IMR-90 (cell line): ENCODE measurements around the gene ASPHD2. TPM values are rescaled to one million over a fixed set of nuclear protein-coding genes. Genes with fewer than 3 reads are reported as not detected.

Experiments
- ATAC-seq: fragments of 200-7000 bp; cut with Tn5 transposase; 2 replicates; pipeline ENCODE4 v1.9.1; 2020; ENCODE audit warnings: low read depth, mild to moderate bottlenecking, moderate library complexity
- BruUV-seq: library from RNA; stranded (reverse); fragments of 400-500 nt; replicated peaks from 2 replicates; lab custom pipeline; 2021; lab: Mats Ljungman, UMichigan
- CTCF ChIA-PET: fragments of 300-600 bp; formaldehyde crosslinking; extraction: SDS; loops from one replicate; lab custom pipeline; 2021; ENCODE audit warnings: antibody characterized with exemption; lab: Yijun Ruan, JAX
- POLR2A ChIA-PET: fragments of 300-600 bp; sonication (Branson Sonifier 250); formaldehyde crosslinking; loops from one replicate; lab custom pipeline; 2022; ENCODE audit warnings: antibody characterized with exemption; ENCODE audit not compliant: unreplicated experiment; lab: Charles Lee
- DNase-seq: peaks from one replicate; pipeline ENCODE4 v3.0.0; 2013
- H2AFZ ChIP-seq: replicated peaks from 2 replicates; pipeline ENCODE3; 2013; ENCODE audit warnings: low read length, mild to moderate bottlenecking; ENCODE audit not compliant: poor library complexity
- H2AK5ac ChIP-seq: 2 replicates; pipeline ENCODE4 v1.6.1; 2013; ENCODE audit warnings: low read depth, low read length, inconsistent platforms
- H2AK9ac ChIP-seq: replicated peaks from 2 replicates; pipeline ENCODE3; 2013; ENCODE audit warnings: mild to moderate bottlenecking, low read depth, low read length, moderate library complexity; ENCODE audit not compliant: poor library complexity
- H2BK120ac ChIP-seq: 2 replicates; pipeline ENCODE4 v1.6.1; 2013; ENCODE audit warnings: low read depth, low read length, inconsistent platforms
- H2BK15ac ChIP-seq: 3 replicates; pipeline ENCODE4 v1.6.1; 2013; ENCODE audit warnings: low read depth, low read length, inconsistent platforms
- H2BK20ac ChIP-seq: 2 replicates; pipeline ENCODE4 v1.6.1; 2013; ENCODE audit warnings: low read depth, mild to moderate bottlenecking, inconsistent platforms, low read length, moderate library complexity
- H2BK5ac ChIP-seq: 2 replicates; pipeline ENCODE4 v1.6.1; 2013; ENCODE audit warnings: mild to moderate bottlenecking, low read depth, low read length, inconsistent platforms; ENCODE audit not compliant: poor library complexity, severe bottlenecking
- H3K14ac ChIP-seq: replicated peaks from 2 replicates; pipeline ENCODE4 v1.6.1; 2013; ENCODE audit warnings: low read depth, low read length, inconsistent platforms
- H3K18ac ChIP-seq: 2 replicates; pipeline ENCODE4 v1.6.1; 2013; ENCODE audit warnings: low read depth, low read length, control low read depth
- H3K23ac ChIP-seq: 2 replicates; pipeline ENCODE4 v1.6.1; 2013; ENCODE audit warnings: low read depth, low read length, inconsistent platforms
- H3K27ac ChIP-seq: 2 replicates; pipeline ENCODE4 v1.5.1; 2013; ENCODE audit warnings: mild to moderate bottlenecking, control low read depth, low read length; ENCODE audit not compliant: insufficient read depth
- H3K27me3 ChIP-seq: 2 replicates; pipeline ENCODE4 v1.6.1; 2013; ENCODE audit warnings: low read length; ENCODE audit not compliant: control insufficient read depth, insufficient read depth
- H3K36me3 ChIP-seq: 2 replicates; pipeline ENCODE4 v1.6.1; 2013; ENCODE audit warnings: low read length, mixed read lengths; ENCODE audit not compliant: control insufficient read depth, insufficient read depth
- H3K4ac ChIP-seq: 2 replicates; pipeline ENCODE4 v1.6.1; 2013; ENCODE audit warnings: low read depth, low read length, inconsistent platforms
- H3K4me1 ChIP-seq: 2 replicates; pipeline ENCODE4 v1.6.1; 2013; ENCODE audit warnings: low read length, mixed read lengths; ENCODE audit not compliant: control insufficient read depth, insufficient read depth
- H3K4me2 ChIP-seq: 2 replicates; pipeline ENCODE4 v1.6.1; 2013; ENCODE audit warnings: low read depth, mild to moderate bottlenecking, control low read depth, low read length, moderate library complexity
- H3K4me3 ChIP-seq: 2 replicates; pipeline ENCODE4 v1.5.1; 2013; ENCODE audit warnings: low read depth, mild to moderate bottlenecking, control low read depth, low read length, moderate library complexity; ENCODE audit not compliant: insufficient read depth
- H3K56ac ChIP-seq: 2 replicates; pipeline ENCODE4 v1.6.1; 2013; ENCODE audit warnings: low read length, inconsistent platforms; ENCODE audit not compliant: insufficient read depth; ENCODE audit errors: extremely low read depth
- H3K79me1 ChIP-seq, 2 experiments: 2 replicates each; pipeline ENCODE4 v1.6.1; 2013; ENCODE audit warnings: low read length in 2 of 2, inconsistent platforms in 1 of 2, low read depth in 1 of 2
- H3K9ac ChIP-seq: 2 replicates; pipeline ENCODE4 v1.6.1; 2013; ENCODE audit warnings: low read depth, low read length, control low read depth
- H3K9me1 ChIP-seq: 2 replicates; pipeline ENCODE4 v1.6.1; 2013; ENCODE audit warnings: low read length, inconsistent platforms; ENCODE audit not compliant: insufficient read depth
- H3K9me3 ChIP-seq: 2 replicates; pipeline ENCODE4 v1.6.1; 2013; ENCODE audit warnings: low read length; ENCODE audit not compliant: control insufficient read depth, insufficient read depth
- H4K20me1 ChIP-seq: 2 replicates; pipeline ENCODE4 v1.6.1; 2013; ENCODE audit warnings: low read length, inconsistent platforms; ENCODE audit not compliant: insufficient read depth
- H4K5ac ChIP-seq: 2 replicates; pipeline ENCODE4 v1.6.1; 2013; ENCODE audit warnings: mild to moderate bottlenecking, low read depth, low read length, control low read depth
- H4K8ac ChIP-seq, 2 experiments: 2 replicates each; pipeline ENCODE4 v1.6.1; 2013; ENCODE audit warnings: low read depth in 2 of 2, low read length in 2 of 2, control low read depth in 1 of 2, inconsistent platforms in 1 of 2
- H4K91ac ChIP-seq: 2 replicates; pipeline ENCODE4 v1.6.1; 2013; ENCODE audit warnings: low read depth, low read length, inconsistent platforms; ENCODE audit not compliant: insufficient read depth
- BHLHE40 ChIP-seq: fragments of 150-350 bp; IDR thresholded peaks from 2 replicates; pipeline ENCODE4 v1.6.1; 2016; ENCODE audit warnings: mild to moderate bottlenecking, low read depth, low read length
- CHD1 ChIP-seq: IDR thresholded peaks from 2 replicates; pipeline ENCODE4 v1.6.1; 2012; ENCODE audit warnings: low read depth, low read length, improper control_type of control experiment
- FOS ChIP-seq: fragments of 150-350 bp; IDR thresholded peaks from 2 replicates; pipeline ENCODE4 v1.6.1; 2016; ENCODE audit warnings: low read depth, low read length
- MAFK ChIP-seq: IDR thresholded peaks from 2 replicates; pipeline ENCODE4 v1.6.1; 2012; ENCODE audit warnings: low read depth, low read length, improper control_type of control experiment
- MAZ ChIP-seq: IDR thresholded peaks from 2 replicates; pipeline ENCODE4 v1.6.1; 2012; ENCODE audit warnings: low read depth, mild to moderate bottlenecking, low read length, improper control_type of control experiment, moderate library complexity, borderline replicate concordance
- MXI1 ChIP-seq: IDR thresholded peaks from 2 replicates; pipeline ENCODE4 v1.6.1; 2012; ENCODE audit warnings: low read depth, mild to moderate bottlenecking, low read length, moderate library complexity, borderline replicate concordance
- NFE2L2 ChIP-seq: fragments of 150-350 bp; IDR thresholded peaks from 2 replicates; pipeline ENCODE4 v1.6.1; 2016; ENCODE audit warnings: low read depth, mild to moderate bottlenecking, low read length
- POLR2A ChIP-seq: IDR thresholded peaks from 2 replicates; pipeline ENCODE4 v1.6.1; 2012; ENCODE audit warnings: mild to moderate bottlenecking, low read depth, low read length
- RAD21 ChIP-seq: IDR thresholded peaks from 2 replicates; pipeline ENCODE4 v1.6.1; 2012; ENCODE audit warnings: low read length, improper control_type of control experiment
- RCOR1 ChIP-seq: IDR thresholded peaks from 2 replicates; pipeline ENCODE4 v1.6.1; 2012; ENCODE audit warnings: mild to moderate bottlenecking, low read length, improper control_type of control experiment; ENCODE audit not compliant: insufficient replicate concordance
- RFX5 ChIP-seq: IDR thresholded peaks from 2 replicates; pipeline ENCODE4 v1.8.0; 2012; ENCODE audit warnings: low read depth, mild to moderate bottlenecking, low read length, moderate library complexity
- WGBS, 2 experiments: methylation state at CpG; one replicate each; pipeline versions ENCODE4 v1.1.5 to v1.1.7; 2013; ENCODE audit warnings: missing lambda C conversion rate in 2 of 2; ENCODE audit not compliant: insufficient read length in 1 of 2; ENCODE audit errors: extremely low coverage in 2 of 2; 5-methylcytosine and 5-hydroxymethylcytosine counted together
- dilution Hi-C: fragments of 300-500 bp; cut with HindIII; formaldehyde crosslinking; loops from one replicate; pipeline ENCODE4 v1.14.3; 2018; ENCODE audit warnings: low sequenced_read_pairs; ENCODE audit not compliant: unreplicated experiment
- in situ Hi-C: fragments of 300-500 bp; cut with MboI; formaldehyde crosslinking; loops from 3 replicates; pipeline ENCODE4 v1.14.3; 2019; ENCODE audit warnings: low sequenced_read_pairs, inconsistent platforms, mixed read lengths
- intact Hi-C: fragments of 100-400 bp; cut with micrococcal nuclease; formaldehyde crosslinking; loops from 2 replicates; pipeline ENCODE4 v1.10.0; 2022
- polyA plus RNA-seq, 3 experiments: library from polyadenylated mRNA; depleted of rRNA; stranded (reverse); fragments of >200 nt; gene quantifications; 2 replicates each; pipeline ENCODE4 v1.2.3, GENCODE V29; 2012; ENCODE audit warnings: low replicate concordance in 1 of 3
- total RNA-seq: library from RNA; depleted of rRNA; stranded (reverse); fragments of >200 nt; gene quantifications from 2 replicates; pipeline ENCODE4 v1.2.3, GENCODE V29; 2012
- TF ChIP-seq, protein P1 (sequence below): conservative IDR thresholded peaks from 2 replicates; pipeline ENCODE4 v1.5.1; 2012; ENCODE audit warnings: mild to moderate bottlenecking, low read depth, low read length, improper control_type of control experiment
- TF ChIP-seq, protein P2 (sequence below): fragments of 150-350 bp; IDR thresholded peaks from 2 replicates; pipeline ENCODE4 v1.6.1; 2016; ENCODE audit warnings: low read depth, mild to moderate bottlenecking, low read length, moderate library complexity, borderline replicate concordance

The ASPHD2 gene
- total and polyA plus RNA-seq, 2 of the 4 experiments (the other 2 are of a cell fraction), result 1.3 to 1.4 TPM

DNA sequence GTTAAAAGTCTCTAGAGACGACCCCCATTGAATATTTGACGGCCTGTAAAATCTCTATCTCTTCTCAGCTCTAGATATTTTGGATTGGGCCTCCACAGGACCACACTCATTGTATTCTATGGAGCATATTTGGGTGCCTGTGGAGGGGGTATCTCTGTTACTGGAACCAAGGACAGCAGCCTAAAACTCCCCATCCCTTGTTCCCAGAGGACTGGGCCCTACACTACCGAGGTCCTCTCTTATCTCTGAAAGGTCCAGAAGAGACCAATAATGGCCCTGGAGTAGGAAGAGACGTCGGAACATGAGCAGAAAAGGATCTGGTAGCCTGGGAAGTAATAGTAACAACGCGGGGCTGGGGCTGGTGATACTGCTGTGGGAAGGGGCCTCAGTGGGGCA is 54.0 kb downstream of the ASPHD2 start:
- Histone ChIP-seq H3K36me3 (peaks cover 14% of the 10 kb centered on the region), H3K23ac (peak overlapping the region; percentile 82), H3K4me3 (peak overlapping the region; percentile 80), H3K4me2 (peak overlapping the region; percentile 92), H2AK5ac (peak overlapping the region; percentile 78), H3K18ac (no peak overlapping the region; the same call in 1 of the 2 replicates), H2AK9ac (peak overlapping the region; percentile 97), H3K27ac (peak overlapping the region; percentile 90), H2BK15ac (no peak overlapping the region), H2BK120ac (peak overlapping the region; percentile 30; the same call in 1 of the 2 replicates), H3K56ac (peak overlapping the region; percentile 79; the same call in 1 of the 2 replicates), H3K27me3 (no peaks in the 10 kb centered on the region), H4K20me1 (no peaks in the 10 kb centered on the region), H4K91ac (peak overlapping the region; percentile 32), H2AFZ (peak overlapping the region; percentile 97), H3K4me1 (peaks cover 9% of the 10 kb centered on the region), H4K8ac (peak overlapping the region; percentile 94 to 100), H3K9ac (peak overlapping the region; percentile 90), H3K4ac (peak overlapping the region; percentile 88), H4K5ac (peak overlapping the region; percentile 73), H3K79me1 (peaks cover 33 to 69% of the 10 kb centered on the region in 2 experiments), H3K9me1 (no peaks in the 10 kb centered on the region; the same call in 1 of the 2 replicates), H2BK20ac (0 out of 2 replicates have a peak overlapping the region, but pooled peaks have one; percentile 3), H2BK5ac (peak overlapping the region; percentile 64), H3K14ac (peak overlapping the region; percentile 67), H3K9me3 (no peaks in the 10 kb centered on the region)
- ATAC-seq (no peak; the same call in 1 of the 2 replicates), DNase-seq (no peak)
- intact Hi-C loops (no loop called here), in situ Hi-C loops (no loop called here), dilution Hi-C loops (no loop called here)
- TF ChIP-seq, protein P1, sequence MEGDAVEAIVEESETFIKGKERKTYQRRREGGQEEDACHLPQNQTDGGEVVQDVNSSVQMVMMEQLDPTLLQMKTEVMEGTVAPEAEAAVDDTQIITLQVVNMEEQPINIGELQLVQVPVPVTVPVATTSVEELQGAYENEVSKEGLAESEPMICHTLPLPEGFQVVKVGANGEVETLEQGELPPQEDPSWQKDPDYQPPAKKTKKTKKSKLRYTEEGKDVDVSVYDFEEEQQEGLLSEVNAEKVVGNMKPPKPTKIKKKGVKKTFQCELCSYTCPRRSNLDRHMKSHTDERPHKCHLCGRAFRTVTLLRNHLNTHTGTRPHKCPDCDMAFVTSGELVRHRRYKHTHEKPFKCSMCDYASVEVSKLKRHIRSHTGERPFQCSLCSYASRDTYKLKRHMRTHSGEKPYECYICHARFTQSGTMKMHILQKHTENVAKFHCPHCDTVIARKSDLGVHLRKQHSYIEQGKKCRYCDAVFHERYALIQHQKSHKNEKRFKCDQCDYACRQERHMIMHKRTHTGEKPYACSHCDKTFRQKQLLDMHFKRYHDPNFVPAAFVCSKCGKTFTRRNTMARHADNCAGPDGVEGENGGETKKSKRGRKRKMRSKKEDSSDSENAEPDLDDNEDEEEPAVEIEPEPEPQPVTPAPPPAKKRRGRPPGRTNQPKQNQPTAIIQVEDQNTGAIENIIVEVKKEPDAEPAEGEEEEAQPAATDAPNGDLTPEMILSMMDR, result no peak
- TF ChIP-seq BHLHE40, result no peak
- TF ChIP-seq, protein P2, sequence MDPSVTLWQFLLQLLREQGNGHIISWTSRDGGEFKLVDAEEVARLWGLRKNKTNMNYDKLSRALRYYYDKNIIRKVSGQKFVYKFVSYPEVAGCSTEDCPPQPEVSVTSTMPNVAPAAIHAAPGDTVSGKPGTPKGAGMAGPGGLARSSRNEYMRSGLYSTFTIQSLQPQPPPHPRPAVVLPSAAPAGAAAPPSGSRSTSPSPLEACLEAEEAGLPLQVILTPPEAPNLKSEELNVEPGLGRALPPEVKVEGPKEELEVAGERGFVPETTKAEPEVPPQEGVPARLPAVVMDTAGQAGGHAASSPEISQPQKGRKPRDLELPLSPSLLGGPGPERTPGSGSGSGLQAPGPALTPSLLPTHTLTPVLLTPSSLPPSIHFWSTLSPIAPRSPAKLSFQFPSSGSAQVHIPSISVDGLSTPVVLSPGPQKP, result no peak
- TF ChIP-seq RAD21, result no peak
- TF ChIP-seq RCOR1, result no peak
- TF ChIP-seq MAZ, result no peak
- TF ChIP-seq NFE2L2, result no peak
- TF ChIP-seq CHD1, result no peak
- no peak for TF ChIP-seq FOS
- TF ChIP-seq MAFK, result no peak
- no peak for TF ChIP-seq RFX5
- TF ChIP-seq MXI1, result no peak
- no peak for TF ChIP-seq POLR2A
- ChIA-PET POLR2A (no interaction called here), CTCF (interaction anchor here (2.2 kb wide), 1 partner anchor 20 kb away, joined by 7 read pairs; no protein-coding TSS in a partner anchor)
- 0% methylated on average over 4 of the region's 7 CpGs; no CpG with 5 or more reads in 1 of the 2 experiments for WGBS, 2 experiments
- BruUV-seq, result no TSS peak
